HepG2 (cell line): ENCODE data around the gene BTN1A1. TPM values are rescaled to one million over a fixed set of nuclear protein-coding genes. Genes with fewer than 3 reads are reported as not detected.

Experiments used
- ARID4A ChIP-seq: sonication (generic); formaldehyde crosslinking; IDR thresholded peaks from 2 replicates; pipeline ENCODE4 v1.5.0; 2020; ENCODE audit warnings: mild to moderate bottlenecking, missing genetic modification reagents, borderline replicate concordance
- DRAP1 ChIP-seq: IDR thresholded peaks from 2 replicates; pipeline ENCODE4 v1.6.1; 2016; ENCODE audit warnings: missing genetic modification reagents, missing compliant biosample characterization
- HBP1 ChIP-seq: IDR thresholded peaks from 2 replicates; pipeline ENCODE4 v1.6.1; 2016; ENCODE audit warnings: low read depth, control low read depth
- IRF2 ChIP-seq: IDR thresholded peaks from 2 replicates; pipeline ENCODE4 v1.6.1; 2018; ENCODE audit warnings: missing genetic modification reagents, missing compliant biosample characterization
- MYC ChIP-seq: sonication (generic); formaldehyde crosslinking; IDR thresholded peaks from 2 replicates; pipeline ENCODE4 v1.9.0; 2021; ENCODE audit warnings: missing genetic modification reagents, borderline replicate concordance
- TARDBP ChIP-seq: sonication (generic); formaldehyde crosslinking; IDR thresholded peaks from 2 replicates; pipeline ENCODE4 v1.8.0; 2022; ENCODE audit warnings: mild to moderate bottlenecking, missing genetic modification reagents
- ZHX1 ChIP-seq: sonication (generic); formaldehyde crosslinking; IDR thresholded peaks from 2 replicates; pipeline ENCODE4 v1.8.1; 2022; ENCODE audit warnings: low read depth, mild to moderate bottlenecking, missing genetic modification reagents
- ZNF205 ChIP-seq: IDR thresholded peaks from 2 replicates; pipeline ENCODE4 v1.6.1; 2018; ENCODE audit warnings: missing biosample characterization, missing genetic modification reagents
- ZNF350 ChIP-seq: sonication (generic); formaldehyde crosslinking; IDR thresholded peaks from 2 replicates; pipeline ENCODE4 v1.4.0; 2020; ENCODE audit warnings: mild to moderate bottlenecking, low read depth, missing genetic modification reagents, borderline replicate concordance
- ZNF430 ChIP-seq: sonication (generic); formaldehyde crosslinking; IDR thresholded peaks from 2 replicates; pipeline ENCODE4 v1.9.0; 2021; ENCODE audit warnings: mild to moderate bottlenecking, missing genetic modification reagents
- polyA plus RNA-seq, 8 experiments: library from polyadenylated mRNA; depleted of rRNA in 3 of 8; stranded (reverse) in 7 of 8; unstranded in 1 of 8; fragments of >200 nt; fragmentation: Illumina TruSeq in 4 of 8; extraction: Trizol in 4 of 8; gene quantifications; 2 replicates each; pipeline versions ENCODE4 v1.2.1 to v1.2.3, GENCODE V29; 2011 to 2016; ENCODE audit warnings: low read depth in 4 of 8, missing spikeins in 1 of 8, mixed read lengths in 1 of 8; ENCODE audit not compliant: insufficient read depth in 1 of 8
- total RNA-seq, 5 experiments: library from RNA; depleted of rRNA; stranded (reverse); fragments of >200 nt; fragmentation: Illumina TruSeq; extraction: Trizol; gene quantifications; 2 replicates each; pipeline ENCODE4 v1.2.3, GENCODE V29; 2016; ENCODE audit warnings: low read depth in 1 of 5
- TF ChIP-seq, protein P1 (sequence below): sonication (generic); formaldehyde crosslinking; IDR thresholded peaks from 2 replicates; pipeline ENCODE4 v1.8.0; 2022; ENCODE audit warnings: mild to moderate bottlenecking, missing genetic modification reagents, moderate library complexity
- TF ChIP-seq, protein P2 (sequence below): sonication (generic); formaldehyde crosslinking; IDR thresholded peaks from 2 replicates; pipeline ENCODE4 v1.9.0; 2021; ENCODE audit warnings: mild to moderate bottlenecking, missing genetic modification reagents

BTN1A1 gene
- total and polyA plus RNA-seq, 2 of the 13 experiments (the other 11 are each of a cell fraction or from before 2014, with no cell fraction given), result 0.04 TPM; not detected in 1

- TF ChIP-seq HBP1 (CRISPR knock-in tag), result 0 out of 2 replicates have a peak, but pooled peaks have one; percentile 25
- peak; percentile 37; the same call in 1 of the 2 replicates for TF ChIP-seq ZNF430
- peak; percentile 50; the same call in 1 of the 2 replicates for TF ChIP-seq TARDBP (CRISPR knock-in tag)
- TF ChIP-seq, protein P1, sequence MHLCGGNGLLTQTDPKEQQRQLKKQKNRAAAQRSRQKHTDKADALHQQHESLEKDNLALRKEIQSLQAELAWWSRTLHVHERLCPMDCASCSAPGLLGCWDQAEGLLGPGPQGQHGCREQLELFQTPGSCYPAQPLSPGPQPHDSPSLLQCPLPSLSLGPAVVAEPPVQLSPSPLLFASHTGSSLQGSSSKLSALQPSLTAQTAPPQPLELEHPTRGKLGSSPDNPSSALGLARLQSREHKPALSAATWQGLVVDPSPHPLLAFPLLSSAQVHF, result no peak
- TF ChIP-seq ZNF205 (CRISPR knock-in tag), result 0 out of 2 replicates have a peak, but pooled peaks have one; percentile 63
- peak; percentile 29; the same call in 1 of the 2 replicates for TF ChIP-seq MYC (CRISPR knock-in tag)
- TF ChIP-seq, protein P2, sequence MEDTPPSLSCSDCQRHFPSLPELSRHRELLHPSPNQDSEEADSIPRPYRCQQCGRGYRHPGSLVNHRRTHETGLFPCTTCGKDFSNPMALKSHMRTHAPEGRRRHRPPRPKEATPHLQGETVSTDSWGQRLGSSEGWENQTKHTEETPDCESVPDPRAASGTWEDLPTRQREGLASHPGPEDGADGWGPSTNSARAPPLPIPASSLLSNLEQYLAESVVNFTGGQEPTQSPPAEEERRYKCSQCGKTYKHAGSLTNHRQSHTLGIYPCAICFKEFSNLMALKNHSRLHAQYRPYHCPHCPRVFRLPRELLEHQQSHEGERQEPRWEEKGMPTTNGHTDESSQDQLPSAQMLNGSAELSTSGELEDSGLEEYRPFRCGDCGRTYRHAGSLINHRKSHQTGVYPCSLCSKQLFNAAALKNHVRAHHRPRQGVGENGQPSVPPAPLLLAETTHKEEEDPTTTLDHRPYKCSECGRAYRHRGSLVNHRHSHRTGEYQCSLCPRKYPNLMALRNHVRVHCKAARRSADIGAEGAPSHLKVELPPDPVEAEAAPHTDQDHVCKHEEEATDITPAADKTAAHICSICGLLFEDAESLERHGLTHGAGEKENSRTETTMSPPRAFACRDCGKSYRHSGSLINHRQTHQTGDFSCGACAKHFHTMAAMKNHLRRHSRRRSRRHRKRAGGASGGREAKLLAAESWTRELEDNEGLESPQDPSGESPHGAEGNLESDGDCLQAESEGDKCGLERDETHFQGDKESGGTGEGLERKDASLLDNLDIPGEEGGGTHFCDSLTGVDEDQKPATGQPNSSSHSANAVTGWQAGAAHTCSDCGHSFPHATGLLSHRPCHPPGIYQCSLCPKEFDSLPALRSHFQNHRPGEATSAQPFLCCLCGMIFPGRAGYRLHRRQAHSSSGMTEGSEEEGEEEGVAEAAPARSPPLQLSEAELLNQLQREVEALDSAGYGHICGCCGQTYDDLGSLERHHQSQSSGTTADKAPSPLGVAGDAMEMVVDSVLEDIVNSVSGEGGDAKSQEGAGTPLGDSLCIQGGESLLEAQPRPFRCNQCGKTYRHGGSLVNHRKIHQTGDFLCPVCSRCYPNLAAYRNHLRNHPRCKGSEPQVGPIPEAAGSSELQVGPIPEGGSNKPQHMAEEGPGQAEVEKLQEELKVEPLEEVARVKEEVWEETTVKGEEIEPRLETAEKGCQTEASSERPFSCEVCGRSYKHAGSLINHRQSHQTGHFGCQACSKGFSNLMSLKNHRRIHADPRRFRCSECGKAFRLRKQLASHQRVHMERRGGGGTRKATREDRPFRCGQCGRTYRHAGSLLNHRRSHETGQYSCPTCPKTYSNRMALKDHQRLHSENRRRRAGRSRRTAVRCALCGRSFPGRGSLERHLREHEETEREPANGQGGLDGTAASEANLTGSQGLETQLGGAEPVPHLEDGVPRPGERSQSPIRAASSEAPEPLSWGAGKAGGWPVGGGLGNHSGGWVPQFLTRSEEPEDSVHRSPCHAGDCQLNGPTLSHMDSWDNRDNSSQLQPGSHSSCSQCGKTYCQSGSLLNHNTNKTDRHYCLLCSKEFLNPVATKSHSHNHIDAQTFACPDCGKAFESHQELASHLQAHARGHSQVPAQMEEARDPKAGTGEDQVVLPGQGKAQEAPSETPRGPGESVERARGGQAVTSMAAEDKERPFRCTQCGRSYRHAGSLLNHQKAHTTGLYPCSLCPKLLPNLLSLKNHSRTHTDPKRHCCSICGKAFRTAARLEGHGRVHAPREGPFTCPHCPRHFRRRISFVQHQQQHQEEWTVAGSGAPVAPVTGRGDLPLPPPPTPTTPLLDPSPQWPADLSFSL (CRISPR knock-in tag), result no peak
- peak; percentile 59; the same call in 1 of the 2 replicates for TF ChIP-seq IRF2 (CRISPR knock-in tag)
- 0 out of 2 replicates have a peak, but pooled peaks have one; percentile 36 for TF ChIP-seq ZHX1 (CRISPR knock-in tag)
- peak; percentile 14; the same call in 1 of the 2 replicates for TF ChIP-seq ZNF350 (CRISPR knock-in tag)
- TF ChIP-seq ARID4A (CRISPR knock-in tag), result peak; percentile 51; the same call in 1 of the 2 replicates
- TF ChIP-seq DRAP1 (CRISPR knock-in tag), result peak; percentile 92
Observed at GRCh38 chr6:26553264-26553634, 53.1 kb downstream of the BTN1A1 start (continued).
